Neutrophil (primary cell): ENCODE measurements around the gene ARHGEF6.

Source experiments
- H3K27ac ChIP-seq: fragments of 200-600 bp; sonication (generic); 2 replicates; pipeline ENCODE4 v1.5.1; 2016; ENCODE audit warnings: mild to moderate bottlenecking, moderate library complexity
- H3K27me3 ChIP-seq: fragments of 200-600 bp; sonication (generic); 2 replicates; pipeline ENCODE4 v1.6.0; 2016; ENCODE audit warnings: mild to moderate bottlenecking
- H3K36me3 ChIP-seq: fragments of 200-600 bp; sonication (generic); 2 replicates; pipeline ENCODE4 v1.5.1; 2017
- H3K4me1 ChIP-seq, 2 experiments: fragments of 200-600 bp in 1 of 2; sonication (generic) in 1 of 2; 1 replicate in 1 of 2; 2 replicates in 1 of 2; pipeline versions ENCODE4 v1.5.1 to v1.6.1; 2013 to 2016; ENCODE audit warnings: low read depth in 1 of 2, low read length in 1 of 2, mild to moderate bottlenecking in 1 of 2, moderate library complexity in 1 of 2; ENCODE audit not compliant: control insufficient read depth in 1 of 2, insufficient read depth in 1 of 2
- H3K4me3 ChIP-seq, 2 experiments: fragments of 200-600 bp in 1 of 2; sonication (generic) in 1 of 2; 1 replicate in 1 of 2; 2 replicates in 1 of 2; pipeline ENCODE4 v1.5.1; 2013 to 2016; ENCODE audit warnings: low read depth in 1 of 2, low read length in 1 of 2, mild to moderate bottlenecking in 1 of 2, moderate library complexity in 1 of 2
- H3K9me3 ChIP-seq: fragments of 200-600 bp; sonication (generic); 2 replicates; pipeline ENCODE4 v1.5.1; 2016
- TF ChIP-seq, protein P1 (sequence below): fragments of 200-600 bp; sonication (generic); IDR thresholded peaks from 2 replicates; pipeline ENCODE4 v1.5.1; 2016; ENCODE audit warnings: antibody characterized with exemption

Gene ARHGEF6

DNA sequence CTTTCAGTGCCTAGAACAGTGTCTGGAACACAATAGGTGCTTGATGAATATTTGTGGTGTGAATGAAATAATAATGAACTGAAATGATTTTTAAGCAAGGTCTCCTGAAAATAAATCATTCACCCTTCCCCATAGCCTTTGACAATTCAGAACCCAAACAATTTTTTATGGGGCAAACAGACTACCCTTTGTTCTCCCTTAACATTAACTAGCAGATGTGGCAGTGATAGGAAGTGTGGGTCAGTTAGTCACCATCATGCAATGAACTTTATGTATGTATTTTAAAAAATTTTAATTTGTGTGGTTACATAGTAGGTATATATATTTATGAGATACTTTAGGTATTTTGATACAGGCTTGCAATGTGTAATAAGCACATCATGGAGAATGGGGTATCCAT, 160.0 kb downstream of the ARHGEF6 start:
- TF ChIP-seq, protein P1, sequence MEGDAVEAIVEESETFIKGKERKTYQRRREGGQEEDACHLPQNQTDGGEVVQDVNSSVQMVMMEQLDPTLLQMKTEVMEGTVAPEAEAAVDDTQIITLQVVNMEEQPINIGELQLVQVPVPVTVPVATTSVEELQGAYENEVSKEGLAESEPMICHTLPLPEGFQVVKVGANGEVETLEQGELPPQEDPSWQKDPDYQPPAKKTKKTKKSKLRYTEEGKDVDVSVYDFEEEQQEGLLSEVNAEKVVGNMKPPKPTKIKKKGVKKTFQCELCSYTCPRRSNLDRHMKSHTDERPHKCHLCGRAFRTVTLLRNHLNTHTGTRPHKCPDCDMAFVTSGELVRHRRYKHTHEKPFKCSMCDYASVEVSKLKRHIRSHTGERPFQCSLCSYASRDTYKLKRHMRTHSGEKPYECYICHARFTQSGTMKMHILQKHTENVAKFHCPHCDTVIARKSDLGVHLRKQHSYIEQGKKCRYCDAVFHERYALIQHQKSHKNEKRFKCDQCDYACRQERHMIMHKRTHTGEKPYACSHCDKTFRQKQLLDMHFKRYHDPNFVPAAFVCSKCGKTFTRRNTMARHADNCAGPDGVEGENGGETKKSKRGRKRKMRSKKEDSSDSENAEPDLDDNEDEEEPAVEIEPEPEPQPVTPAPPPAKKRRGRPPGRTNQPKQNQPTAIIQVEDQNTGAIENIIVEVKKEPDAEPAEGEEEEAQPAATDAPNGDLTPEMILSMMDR: no peak
- no peak overlapping the region for H3K4me3 ChIP-seq
- H3K27ac ChIP-seq: no peak overlapping the region
- peaks cover 4 to 6% of the 10 kb centered on the region in 2 experiments for H3K4me1 ChIP-seq
- no peaks in the 10 kb centered on the region for H3K36me3 ChIP-seq
- no peaks in the 10 kb centered on the region for H3K27me3 ChIP-seq
- H3K9me3 ChIP-seq: no peaks in the 10 kb centered on the region

DNA sequence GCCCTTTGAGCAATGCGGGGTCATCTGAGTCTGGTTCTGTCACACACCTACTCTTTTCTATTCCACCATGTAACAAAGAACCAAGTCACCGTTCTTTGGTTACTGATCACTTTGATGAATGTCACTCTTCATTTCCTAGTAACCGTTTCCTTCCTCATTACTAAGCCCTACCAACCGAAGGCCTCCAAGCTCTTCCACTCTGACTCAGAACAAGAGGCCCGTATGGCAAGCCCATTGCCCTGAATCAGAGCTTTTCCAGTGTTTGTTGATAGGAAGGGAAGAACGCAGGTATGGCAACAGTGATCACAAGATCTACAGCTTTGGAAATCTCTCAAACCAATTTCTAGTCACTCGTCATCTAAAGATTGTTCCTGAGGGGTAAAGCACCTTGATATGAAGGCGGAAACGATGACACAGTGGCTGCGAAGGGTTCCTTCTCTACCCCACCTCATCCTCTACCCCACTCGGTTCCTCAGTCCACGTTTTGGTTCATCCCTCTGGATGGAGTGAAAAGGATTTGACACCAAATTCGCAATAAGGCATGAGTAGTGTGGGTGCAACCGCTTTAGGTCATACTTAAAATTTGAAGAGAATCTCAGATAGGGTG, 160.7 kb downstream of the ARHGEF6 start:
- Histone ChIP-seq H3K4me3 (no peak overlapping the region), H3K27ac (no peak overlapping the region)
- TF ChIP-seq, protein P1: no peak

DNA sequence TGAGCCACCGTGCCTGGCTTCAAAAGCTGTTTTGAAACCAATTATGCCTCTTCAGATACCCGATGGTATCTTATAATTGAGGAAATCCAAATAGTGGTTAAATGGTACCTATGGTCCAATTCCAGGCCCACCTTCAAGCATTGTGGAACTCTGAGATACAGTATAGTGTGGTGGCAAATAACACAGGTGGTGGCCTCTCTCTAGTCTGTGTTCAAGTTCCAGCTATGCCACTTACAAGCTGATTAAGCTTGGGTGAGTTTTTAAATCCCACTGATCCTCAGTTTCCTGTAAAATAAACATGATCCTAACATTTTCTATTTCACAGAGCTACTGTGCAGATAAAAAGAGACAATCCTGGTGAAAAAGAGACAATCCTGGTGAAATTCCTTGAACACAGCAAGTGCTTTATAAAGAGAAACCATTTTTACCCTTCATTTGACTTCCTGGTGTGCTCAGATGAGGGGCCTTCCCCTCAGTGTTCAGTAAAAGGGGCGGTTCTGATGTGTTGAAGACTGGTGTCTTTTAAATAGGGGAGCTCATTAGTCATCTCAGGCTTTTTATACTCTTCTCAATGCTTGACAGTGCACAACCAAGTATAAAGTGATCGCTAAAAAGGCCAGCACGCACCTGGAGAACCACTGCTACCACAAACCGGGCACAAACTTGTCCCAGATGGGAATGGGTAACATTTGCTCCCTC, 163.6 kb downstream of the ARHGEF6 start:
- H3K27ac ChIP-seq: no peak overlapping the region
- TF ChIP-seq, protein P1: no peak

More for the DNA sequence above, 160.7 kb downstream of the ARHGEF6 start:
- H3K4me1 ChIP-seq: peaks cover 4 to 6% of the 10 kb centered on the region in 2 experiments
- H3K36me3 ChIP-seq: no peaks in the 10 kb centered on the region
- no peaks in the 10 kb centered on the region for H3K27me3 ChIP-seq
- H3K9me3 ChIP-seq: no peaks in the 10 kb centered on the region

More for the DNA sequence above, 163.6 kb downstream of the ARHGEF6 start:
- Histone ChIP-seq H3K9me3 (no peaks in the 10 kb centered on the region), H3K27me3 (no peaks in the 10 kb centered on the region), H3K36me3 (no peaks in the 10 kb centered on the region), H3K4me1 (no peaks in the 10 kb centered on the region), H3K4me3 (no peak overlapping the region)
